Fibroblast of skin of abdomen (primary cell): ENCODE results near the gene MRGPRX4. TPM values are rescaled to one million over a fixed set of nuclear protein-coding genes. Genes with fewer than 3 reads are reported as not detected.
"Not testable (repeated sequence)": the region's sequence is repeated elsewhere in the genome, so short reads cannot be mapped to it uniquely, and the experiment has no call there.

Source experiments
- DNase-seq: peaks from one replicate; pipeline ENCODE4 v3.0.0-alpha.2; 2013
- polyA plus RNA-seq, 2 experiments: library from polyadenylated mRNA; unstranded; fragments of 120-200 nt; gene quantifications; one replicate each; pipeline ENCODE4 v1.2.1, GENCODE V29; 2013; ENCODE audit not compliant: insufficient read length in 2 of 2

The MRGPRX4 gene
- not detected for polyA plus RNA-seq (2013, experiment 1 of 2; ENCODE audit: insufficient read length)
- not detected for polyA plus RNA-seq (2013, experiment 2 of 2; ENCODE audit: insufficient read length)

DNA sequence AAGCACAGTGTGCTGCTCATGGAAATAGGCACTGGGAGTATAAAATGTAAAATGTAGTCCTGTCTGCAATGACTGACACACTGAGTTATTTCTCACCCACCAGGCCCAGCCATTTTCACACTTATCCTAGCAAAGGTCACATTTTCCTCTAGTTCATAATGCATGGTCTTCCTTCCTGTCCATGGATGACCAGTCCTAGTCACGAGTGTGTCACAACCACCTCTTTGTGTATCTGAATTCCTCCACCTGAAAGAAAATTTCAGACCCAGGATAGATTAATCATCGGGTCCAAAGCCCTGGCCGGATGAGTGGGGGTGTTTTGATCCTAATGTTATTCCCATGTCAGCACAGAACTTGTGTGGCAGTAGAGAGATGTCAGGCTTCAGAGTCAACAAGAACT is at the start of gene MRGPRX4:
Gene MRGPRX4 (plus strand): TSS at position 172 of the 400 bp plus-strand sequence. CDS start 420 bp downstream, outside the sequence.
- DNase-seq: no peak

DNA sequence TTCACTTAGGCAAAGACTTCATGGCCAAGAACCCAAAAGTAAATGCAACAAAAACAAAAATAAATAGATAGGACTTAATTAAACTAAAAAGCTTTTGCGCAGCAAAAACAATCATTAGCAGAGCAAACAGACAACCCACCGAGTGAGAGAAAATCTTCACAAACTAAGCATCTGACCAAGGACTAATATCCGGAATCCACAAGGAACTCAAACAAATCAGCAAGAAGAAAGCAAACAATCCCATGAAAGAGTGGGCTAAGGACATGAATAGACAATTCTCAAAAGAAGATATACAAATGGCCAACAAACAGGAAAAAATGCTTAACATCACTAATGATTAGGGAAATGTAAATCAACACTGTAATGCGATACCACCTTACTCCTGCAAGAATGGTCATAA is 41.5 kb upstream of the MRGPRX4 start:
- not testable (repeated sequence) for DNase-seq

DNA sequence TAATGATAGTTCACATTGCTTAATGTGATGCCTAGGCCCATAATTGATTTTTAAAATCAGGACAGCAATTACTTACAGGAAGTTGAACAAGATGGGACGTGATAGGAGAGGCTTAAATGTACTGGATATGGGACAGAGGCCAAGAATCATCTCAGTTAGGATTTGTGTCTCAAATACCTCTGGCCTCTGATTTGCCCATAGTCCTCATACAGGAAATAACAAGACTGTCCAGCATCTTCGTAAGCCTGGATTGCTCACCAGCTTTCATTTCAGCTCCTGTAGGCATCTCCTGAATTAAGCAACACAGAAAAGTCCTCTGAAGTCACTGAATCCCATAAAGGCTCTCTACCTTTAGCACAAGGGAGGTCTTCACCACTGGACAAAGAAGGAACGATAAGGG is 40.3 kb upstream of the MRGPRX4 start, which contains the start of gene MRGPRX3:
Gene MRGPRX3 (plus strand): TSS at position 231 of the 400 bp plus-strand sequence. CDS start 4,632 bp downstream, outside the sequence.
- no peak for DNase-seq

DNA sequence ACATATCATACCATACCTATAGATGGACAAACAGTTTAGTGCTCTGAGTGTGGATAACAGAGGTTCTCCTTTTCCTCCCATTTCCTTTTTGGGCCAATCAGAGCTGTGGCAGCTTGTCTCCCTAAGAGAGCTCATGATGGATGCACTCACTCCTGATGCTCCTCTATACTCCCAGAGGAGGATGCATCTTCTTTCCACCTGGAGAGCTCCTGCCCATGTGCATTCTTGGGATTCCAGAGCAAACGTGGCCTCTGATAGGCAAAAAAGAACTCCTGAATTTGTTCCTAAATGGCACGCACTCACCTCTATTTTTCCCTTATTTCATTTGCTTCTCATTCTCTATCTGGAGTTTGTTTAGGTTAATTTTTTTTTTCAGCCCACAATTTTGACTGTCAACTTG is 37.3 kb upstream of the MRGPRX4 start:
- no peak for DNase-seq

DNA sequence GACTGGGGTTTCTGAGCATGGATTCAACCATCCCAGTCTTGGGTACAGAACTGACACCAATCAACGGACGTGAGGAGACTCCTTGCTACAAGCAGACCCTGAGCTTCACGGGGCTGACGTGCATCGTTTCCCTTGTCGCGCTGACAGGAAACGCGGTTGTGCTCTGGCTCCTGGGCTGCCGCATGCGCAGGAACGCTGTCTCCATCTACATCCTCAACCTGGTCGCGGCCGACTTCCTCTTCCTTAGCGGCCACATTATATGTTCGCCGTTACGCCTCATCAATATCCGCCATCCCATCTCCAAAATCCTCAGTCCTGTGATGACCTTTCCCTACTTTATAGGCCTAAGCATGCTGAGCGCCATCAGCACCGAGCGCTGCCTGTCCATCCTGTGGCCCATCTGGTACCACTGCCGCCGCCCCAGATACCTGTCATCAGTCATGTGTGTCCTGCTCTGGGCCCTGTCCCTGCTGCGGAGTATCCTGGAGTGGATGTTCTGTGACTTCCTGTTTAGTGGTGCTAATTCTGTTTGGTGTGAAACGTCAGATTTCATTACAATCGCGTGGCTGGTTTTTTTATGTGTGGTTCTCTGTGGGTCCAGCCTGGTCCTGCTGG is 35.3 kb upstream of the MRGPRX4 start:
- DNase-seq: no peak

DNA sequence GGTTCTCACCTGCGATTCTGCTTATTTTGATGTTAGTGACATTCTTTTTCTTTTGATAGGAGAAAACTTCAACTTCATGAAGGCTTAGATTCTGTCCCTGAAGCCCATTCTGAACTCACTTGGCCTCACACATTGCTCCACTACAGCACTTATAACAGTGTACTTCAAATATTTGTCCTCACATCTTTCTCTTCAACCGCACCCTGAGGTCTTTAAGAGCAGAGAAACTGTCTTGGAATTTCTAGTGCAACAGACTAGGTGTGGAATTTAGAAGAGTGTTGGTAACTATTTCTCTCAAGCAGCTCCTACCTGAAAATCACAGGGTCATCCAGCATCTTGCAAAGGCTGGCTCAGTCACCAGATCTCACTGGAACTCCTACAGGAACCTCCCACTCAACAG is 32.5 kb upstream of the MRGPRX4 start:
- DNase-seq: no peak

DNA sequence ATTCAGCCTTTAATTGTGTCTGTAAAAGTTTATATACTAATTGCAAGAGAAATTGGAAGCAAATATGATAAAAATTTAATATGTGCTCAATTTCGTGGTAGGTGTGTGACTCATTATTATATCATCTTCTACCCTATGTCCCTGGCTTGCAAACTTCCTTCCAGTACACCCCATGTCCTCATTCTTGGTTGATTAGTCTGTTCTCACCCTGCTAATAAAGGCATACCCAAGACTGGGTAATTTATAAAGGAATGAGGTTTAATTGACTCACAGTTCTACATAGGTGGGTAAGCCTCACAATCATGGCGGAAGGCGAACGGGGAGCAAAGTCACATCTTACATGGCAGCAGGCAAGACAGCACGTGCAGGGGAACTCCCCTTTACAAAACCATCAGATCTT is 28.4 kb upstream of the MRGPRX4 start:
- peak; percentile 4 for DNase-seq

DNA sequence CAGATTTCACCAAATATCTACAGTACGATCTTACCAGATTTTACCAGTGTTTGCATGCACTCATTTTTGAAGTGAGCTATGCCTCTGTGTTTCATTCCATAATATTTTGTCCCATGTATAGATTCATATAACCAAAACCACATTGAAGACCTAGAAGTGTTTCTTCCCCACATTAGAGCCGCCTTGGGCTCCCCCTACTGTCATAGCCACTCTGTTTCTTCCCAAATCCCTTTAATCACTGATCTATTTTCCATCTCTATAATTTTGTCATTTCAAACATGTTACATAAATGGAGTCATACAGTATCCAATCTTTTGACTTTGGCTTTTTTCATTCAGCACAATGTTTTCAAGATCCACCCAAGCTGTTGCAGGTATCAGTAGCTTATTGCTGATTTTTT is 27.6 kb upstream of the MRGPRX4 start:
- DNase-seq: no peak

DNA sequence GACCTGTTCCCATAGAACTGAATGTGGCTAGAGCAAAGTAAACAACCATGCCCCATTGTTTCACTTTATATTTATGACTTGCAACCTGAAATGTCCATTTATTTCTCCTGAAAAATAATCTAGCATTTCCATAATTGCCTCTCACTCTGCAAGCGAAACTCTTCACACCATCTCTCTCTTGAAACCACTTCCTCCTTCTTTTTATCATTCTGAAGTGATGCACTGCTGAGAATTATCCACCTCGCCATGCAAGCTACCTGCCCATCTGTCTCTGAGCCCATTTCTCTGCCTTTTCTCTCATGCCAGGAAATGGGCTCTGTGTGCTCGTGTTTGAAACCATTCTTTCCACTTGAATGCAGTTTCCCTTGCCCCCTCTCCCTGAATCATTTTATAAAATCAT is 26.8 kb upstream of the MRGPRX4 start:
- DNase-seq: no peak

DNA sequence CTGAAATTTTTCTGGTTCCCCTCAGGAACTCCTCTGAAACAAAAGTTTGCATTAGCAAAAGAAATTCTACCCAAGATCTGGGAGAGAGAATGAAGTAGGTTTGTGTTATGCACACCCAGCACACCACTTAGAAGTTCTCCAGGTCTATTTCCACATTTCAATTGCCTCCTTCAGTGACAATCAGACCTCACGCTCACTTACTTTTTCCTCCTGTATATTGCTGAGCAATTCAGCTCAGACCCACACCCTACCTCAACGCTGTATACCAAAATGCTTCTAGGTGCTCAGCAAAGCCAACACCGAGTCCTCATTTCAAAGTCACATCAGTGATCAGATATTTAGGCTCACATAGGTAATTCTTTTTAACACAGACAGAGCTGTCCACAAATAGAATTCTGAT is 21.1 kb upstream of the MRGPRX4 start:
- DNase-seq: no peak

DNA sequence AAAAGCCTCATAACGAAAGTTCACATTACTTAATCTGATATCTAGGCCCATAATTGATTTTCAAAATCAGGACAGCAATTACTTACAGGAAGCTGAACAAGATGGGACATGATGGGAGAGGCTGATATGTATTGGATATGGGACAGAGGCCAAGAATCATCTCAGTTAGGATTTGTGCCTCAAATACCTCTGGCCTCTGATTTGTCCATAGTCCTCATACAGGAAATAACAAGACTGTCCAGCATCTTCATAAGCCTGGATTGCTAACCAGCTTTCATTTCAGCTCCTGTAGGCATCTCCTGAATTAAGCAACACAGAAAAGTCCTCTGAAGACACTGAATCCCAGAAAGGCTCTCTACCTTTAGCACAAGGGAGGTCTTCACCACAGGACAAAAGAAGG is 4.3 kb upstream of the MRGPRX4 start:
- no peak for DNase-seq

DNA sequence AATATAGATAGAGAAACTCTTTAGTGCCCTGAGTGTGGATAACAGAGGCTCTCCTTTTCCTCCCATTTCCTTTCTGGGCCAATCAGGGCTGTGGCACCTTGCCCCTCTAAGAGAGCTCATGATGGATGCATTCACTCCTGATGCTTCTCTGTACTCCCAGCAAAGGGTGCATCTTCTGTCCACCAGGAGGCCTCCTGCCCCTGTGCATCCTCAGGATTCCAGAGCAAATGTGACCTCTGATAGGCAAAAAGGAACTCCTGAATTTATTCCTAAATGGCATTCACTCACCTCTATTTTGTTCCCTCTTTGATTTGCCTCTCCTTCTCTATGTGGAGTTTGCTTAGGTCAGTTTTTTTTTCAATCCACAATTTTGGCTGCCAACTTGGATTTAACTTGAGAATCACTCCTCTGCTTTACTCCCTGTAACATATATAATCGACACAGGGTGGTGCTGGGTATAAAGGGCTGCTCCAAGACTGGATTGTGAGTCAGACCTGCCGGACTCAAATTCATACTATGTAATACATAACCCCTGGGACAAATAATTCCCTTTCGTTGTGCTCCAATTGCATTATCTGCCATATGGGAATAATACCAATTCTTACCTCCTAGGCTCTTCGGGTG is 1.1 kb upstream of the MRGPRX4 start:
- DNase-seq: peak; percentile 6

DNA sequence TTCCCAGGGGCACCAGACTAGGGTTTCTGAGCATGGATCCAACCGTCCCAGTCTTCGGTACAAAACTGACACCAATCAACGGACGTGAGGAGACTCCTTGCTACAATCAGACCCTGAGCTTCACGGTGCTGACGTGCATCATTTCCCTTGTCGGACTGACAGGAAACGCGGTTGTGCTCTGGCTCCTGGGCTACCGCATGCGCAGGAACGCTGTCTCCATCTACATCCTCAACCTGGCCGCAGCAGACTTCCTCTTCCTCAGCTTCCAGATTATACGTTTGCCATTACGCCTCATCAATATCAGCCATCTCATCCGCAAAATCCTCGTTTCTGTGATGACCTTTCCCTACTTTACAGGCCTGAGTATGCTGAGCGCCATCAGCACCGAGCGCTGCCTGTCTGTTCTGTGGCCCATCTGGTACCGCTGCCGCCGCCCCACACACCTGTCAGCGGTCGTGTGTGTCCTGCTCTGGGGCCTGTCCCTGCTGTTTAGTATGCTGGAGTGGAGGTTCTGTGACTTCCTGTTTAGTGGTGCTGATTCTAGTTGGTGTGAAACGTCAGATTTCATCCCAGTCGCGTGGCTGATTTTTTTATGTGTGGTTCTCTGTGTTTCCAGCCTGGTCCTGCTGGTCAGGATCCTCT is 709 bp downstream of the MRGPRX4 start:
- DNase-seq: no peak

DNA sequence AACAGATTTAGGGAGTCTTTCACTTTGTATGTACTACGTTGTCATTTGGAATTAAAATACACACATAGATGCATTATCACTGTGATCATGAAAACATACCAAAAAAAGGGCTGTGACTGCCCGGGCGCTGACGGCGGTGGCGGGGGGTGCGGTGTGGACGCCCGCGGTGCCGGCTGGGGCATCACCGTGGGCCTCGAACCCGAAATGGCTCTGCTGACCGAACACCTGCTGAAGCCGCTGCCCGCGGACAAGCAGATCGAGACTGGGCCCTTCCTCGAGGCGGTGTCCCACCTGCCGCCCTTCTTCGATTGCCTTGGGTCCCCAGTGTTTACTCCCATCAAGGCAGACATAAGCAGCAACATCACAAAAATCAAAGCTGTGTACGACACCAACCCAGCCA is 16.2 kb downstream of the MRGPRX4 start:
- DNase-seq: no peak

DNA sequence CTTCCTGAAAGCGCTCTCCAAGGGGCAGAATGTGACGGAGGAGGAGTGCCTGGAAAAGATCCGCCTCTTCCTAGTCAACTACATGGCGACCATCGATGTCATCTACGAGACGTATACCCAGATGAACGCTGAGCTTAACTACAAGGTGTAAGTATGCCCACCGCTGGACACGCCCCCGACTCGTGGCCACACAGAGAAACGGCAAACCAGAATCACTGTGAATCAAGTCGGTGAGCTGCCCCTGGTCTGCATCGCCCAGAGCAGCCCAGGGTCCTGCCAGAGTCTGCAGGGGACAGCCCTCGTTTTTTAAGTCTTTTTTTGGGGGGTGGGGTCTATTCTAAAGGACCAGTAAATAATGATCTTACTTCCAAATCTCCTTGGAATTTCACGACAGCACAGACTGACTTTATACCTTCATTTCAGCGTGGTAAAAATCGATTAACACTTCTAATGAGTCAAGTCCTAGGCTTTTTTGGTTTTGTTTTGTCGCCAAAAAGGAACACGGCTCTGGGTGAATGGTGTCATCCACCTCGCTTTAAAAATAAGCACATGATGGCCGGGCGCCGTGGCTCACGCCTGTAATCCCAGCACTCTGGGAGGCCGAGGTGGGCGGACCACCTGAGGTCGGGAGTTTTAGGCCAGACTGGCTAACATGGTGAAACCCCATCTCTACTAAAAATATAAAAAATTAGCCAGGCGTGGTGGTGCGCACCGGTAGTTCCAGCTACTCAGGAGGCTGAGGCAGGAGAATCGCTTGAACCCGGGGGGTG is 17.0 kb downstream of the MRGPRX4 start:
- not testable (repeated sequence) for DNase-seq

DNA sequence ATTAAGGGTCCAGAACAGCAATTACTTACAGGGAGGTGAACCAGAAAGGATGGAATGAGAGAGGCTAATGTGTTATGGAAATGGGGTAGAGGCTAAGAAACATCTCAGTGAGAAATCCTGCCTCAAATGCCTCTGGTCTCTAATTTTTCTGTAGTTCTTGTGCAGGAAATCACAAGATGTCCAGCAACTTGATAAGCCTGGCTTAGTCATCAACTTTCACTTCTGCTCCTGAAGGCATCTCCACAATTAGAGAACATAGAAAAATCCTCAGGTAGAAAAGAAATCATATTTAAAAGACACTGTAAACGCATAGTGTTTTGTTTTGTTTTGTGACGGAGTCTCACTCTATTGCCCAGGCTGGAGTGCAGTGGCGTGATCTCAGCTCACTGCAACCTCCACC is 18.7 kb downstream of the MRGPRX4 start:
- no peak for DNase-seq

DNA sequence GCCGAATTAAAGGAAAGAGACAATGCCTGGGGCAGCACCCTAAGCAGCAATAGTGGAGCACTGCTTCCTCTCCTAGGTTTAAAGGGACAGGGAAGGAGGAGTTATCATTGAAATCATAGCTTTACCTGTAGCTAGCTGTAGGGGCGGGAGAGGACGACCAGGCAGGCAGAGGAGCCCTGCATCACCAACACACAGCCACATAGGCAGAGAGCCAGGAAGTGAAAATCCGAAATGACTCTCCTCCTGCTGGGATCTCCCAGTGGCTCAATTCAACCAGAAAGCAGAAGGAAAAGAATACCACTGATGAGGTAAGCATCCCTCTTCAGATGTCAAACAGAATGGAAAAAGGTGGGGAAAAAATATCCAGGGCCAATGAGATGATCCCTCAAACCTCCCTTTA is 20.4 kb downstream of the MRGPRX4 start:
- no peak for DNase-seq

DNA sequence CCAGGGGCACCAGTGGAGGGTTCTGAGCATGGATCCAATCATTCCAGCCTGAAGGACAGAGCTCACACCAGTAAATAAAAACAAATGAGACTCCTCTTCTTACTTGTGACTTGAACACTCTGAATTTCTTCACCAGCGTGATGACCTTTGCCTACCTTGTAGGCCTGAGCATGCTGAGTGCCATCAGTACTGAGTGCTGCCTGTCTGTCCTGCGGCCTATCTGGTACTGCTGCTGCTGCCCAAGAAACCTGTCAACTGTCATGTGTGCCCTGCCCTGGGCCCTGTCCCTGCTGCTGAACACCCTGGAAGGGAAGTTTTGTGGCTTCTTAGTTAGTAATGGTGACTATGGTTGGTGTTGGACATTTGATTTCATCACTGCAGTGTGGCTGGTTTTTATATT is 23.9 kb downstream of the MRGPRX4 start:
- DNase-seq: no peak

DNA sequence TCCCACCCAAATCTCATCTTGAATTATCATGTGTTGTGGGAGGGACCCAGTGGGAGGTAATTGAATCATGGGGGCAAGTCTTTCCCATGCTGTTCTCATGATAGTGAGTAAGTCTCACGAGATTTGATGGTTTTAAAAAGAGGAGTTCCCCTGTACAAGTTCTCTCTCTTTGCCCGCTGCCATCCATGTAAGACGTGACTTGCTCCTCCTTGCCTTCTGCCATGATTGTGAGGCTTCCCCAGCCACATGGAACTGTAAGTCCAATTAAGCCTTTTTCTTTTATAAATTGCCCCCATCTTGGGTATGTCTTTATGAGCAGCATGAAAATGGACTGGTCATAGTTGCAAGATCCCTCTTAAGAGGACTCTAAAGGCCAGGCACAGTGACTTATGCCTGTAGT is 25.1 kb downstream of the MRGPRX4 start:
- DNase-seq: not testable (repeated sequence)

DNA sequence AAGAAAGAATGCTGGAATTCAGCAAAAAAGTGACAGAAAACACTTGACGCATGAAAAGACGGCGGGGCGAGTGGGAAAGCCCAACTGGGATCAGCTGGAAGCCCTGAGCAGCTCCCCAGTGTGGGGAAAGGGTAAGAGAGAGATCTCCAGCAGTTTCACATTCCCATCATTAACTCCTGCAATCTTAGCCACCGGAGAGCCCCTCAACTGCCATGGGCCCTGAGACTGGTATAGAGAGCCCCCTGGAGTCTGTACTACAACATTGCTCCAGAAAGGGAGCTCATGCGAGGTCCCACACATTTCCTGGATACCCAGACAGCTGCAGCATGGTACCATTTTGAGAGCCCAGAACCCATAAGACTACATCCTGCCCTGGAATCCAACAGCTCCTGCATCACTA is 31.1 kb downstream of the MRGPRX4 start:
- peak; percentile 4 for DNase-seq

DNA sequence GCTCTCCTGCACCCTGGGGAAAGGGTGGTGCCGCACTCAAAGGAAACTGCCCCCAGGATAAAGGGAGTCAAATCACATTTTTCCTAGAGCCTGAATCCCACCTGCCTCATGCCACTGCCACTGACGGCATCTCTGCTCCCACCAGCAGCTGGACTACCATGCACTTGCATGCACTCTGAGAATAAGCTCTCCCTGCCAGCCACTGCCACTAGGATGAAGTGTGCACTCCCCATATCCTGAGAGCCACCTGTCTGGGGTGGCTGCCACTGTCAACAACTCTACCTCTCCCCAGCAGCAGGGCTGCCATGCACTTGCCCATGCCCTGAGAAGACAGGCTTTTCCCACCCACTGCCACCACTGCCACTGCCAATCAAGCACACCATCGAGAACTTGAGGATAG is 31.6 kb downstream of the MRGPRX4 start:
- DNase-seq: no peak

DNA sequence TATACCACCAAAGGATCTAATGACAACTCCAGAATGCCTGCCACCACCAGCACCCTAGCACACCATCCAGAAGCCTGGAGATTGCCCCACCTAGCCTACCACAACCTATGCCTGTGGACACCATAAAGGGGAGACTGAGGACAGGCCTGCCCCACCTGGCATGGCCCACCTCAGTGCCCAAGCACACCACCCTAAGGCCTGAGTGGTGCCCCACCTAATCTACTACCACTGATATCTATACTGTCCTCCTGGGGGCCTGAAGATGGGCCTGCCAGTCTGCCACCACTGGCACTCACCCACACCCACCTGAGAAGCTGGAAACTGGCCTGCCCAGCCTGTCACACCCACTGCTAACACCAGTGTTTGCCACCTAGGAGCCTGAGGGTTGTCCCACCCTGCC is 32.1 kb downstream of the MRGPRX4 start:
- no peak for DNase-seq

DNA sequence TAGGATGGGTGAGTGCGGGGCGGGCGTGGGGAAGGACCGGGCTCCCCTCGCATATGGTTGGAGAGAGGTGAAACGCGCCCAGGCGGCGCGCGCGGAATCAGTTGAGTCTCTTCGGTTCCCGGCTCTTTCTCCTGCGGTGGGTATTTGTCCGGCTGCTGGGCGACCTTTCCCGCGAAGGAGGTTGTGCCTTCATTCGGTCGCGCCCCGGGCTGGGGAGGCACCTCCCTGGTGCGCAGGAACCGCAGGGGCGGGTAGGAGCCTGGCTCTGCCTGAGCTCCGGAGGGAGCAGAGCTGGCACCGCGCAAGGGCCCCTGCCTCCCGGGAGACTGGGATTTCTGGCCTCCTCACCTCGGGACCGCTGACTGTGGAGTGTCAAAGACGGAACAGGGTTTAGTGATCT is 36.4 kb downstream of the MRGPRX4 start:
- no peak for DNase-seq
